ENCODE measurements around the gene GRK4.

DNA sequence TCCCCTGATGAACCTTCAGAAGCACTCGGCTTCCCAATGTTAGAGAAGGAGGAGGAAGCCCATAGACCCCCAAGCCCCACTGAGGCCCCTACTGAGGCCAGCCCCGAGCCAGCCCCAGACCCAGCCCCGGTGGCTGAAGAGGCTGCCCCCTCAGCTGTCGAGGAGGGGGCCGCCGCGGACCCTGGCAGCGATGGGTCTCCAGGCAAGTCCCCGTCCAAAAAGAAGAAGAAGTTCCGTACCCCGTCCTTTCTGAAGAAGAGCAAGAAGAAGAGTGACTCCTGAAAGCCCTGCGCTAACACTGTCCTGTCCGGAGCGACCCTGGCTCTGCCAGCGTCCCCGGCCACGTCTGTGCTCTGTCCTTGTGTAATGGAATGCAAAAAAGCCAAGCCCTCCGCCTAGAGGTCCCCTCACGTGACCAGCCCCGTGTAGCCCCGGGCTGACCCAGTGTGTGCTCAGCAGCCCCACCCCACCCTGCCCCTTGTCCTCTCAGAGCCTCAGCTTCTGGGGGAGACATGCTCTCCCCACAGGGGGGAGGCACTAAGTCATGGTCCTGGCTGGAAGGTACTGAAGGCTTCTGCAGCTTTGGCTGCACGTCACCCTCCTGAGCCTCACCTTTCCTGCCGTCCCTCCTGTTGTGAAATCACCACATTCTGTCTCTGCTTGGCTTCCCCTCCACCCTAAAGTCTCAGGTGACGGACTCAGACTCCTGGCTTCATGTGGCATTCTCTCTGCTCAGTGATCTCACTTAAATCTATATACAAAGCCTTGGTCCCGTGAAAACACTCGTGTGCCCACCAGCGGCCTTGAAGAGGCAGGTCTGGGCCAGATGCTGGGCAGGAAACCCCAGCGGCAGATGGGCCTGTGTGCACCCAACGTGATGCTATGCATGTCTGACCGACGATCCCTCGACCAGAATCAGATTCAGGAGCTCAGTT lies 34.9 kb upstream of the GRK4 start:
- TF ChIP-seq GABPA (IDR thresholded peaks at IDR 0.05; ENCODE audit: low read depth) (no peak), ELF1 (IDR thresholded peaks at IDR 0.05) (no peak), TAF1 (IDR thresholded peaks at IDR 0.05; ENCODE audit: borderline replicate concordance, low read depth, low read length) (no peak), SIN3A (IDR thresholded peaks at IDR 0.05; ENCODE audit: borderline replicate concordance, low read depth, low read length) (no peak)
- TF ChIP-seq, protein P1, sequence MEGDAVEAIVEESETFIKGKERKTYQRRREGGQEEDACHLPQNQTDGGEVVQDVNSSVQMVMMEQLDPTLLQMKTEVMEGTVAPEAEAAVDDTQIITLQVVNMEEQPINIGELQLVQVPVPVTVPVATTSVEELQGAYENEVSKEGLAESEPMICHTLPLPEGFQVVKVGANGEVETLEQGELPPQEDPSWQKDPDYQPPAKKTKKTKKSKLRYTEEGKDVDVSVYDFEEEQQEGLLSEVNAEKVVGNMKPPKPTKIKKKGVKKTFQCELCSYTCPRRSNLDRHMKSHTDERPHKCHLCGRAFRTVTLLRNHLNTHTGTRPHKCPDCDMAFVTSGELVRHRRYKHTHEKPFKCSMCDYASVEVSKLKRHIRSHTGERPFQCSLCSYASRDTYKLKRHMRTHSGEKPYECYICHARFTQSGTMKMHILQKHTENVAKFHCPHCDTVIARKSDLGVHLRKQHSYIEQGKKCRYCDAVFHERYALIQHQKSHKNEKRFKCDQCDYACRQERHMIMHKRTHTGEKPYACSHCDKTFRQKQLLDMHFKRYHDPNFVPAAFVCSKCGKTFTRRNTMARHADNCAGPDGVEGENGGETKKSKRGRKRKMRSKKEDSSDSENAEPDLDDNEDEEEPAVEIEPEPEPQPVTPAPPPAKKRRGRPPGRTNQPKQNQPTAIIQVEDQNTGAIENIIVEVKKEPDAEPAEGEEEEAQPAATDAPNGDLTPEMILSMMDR (IDR thresholded peaks at IDR 0.05) = no peak
